IMR-90 (cell line): ENCODE results near the gene ZNF821. TPM values are rescaled to one million over a fixed set of nuclear protein-coding genes. Genes with fewer than 3 reads are reported as not detected.

ENCODE experiments used
- ATAC-seq: fragments of 200-7000 bp; cut with Tn5 transposase; 2 replicates; pipeline ENCODE4 v1.9.1; 2020; ENCODE audit warnings: low read depth, mild to moderate bottlenecking, moderate library complexity
- BruUV-seq: library from RNA; stranded (reverse); fragments of 400-500 nt; replicated peaks from 2 replicates; lab custom pipeline; 2021; lab: Mats Ljungman, UMichigan
- CTCF ChIA-PET: fragments of 300-600 bp; formaldehyde crosslinking; extraction: SDS; loops from one replicate; lab custom pipeline; 2021; ENCODE audit warnings: antibody characterized with exemption; lab: Yijun Ruan, JAX
- POLR2A ChIA-PET: fragments of 300-600 bp; sonication (Branson Sonifier 250); formaldehyde crosslinking; loops from one replicate; lab custom pipeline; 2022; ENCODE audit warnings: antibody characterized with exemption; ENCODE audit not compliant: unreplicated experiment; lab: Charles Lee
- DNase-seq: peaks from one replicate; pipeline ENCODE4 v3.0.0; 2013
- H2AFZ ChIP-seq: replicated peaks from 2 replicates; pipeline ENCODE3; 2013; ENCODE audit warnings: low read length, mild to moderate bottlenecking; ENCODE audit not compliant: poor library complexity
- H2AK5ac ChIP-seq: 2 replicates; pipeline ENCODE4 v1.6.1; 2013; ENCODE audit warnings: low read depth, low read length, inconsistent platforms
- H2AK9ac ChIP-seq: replicated peaks from 2 replicates; pipeline ENCODE3; 2013; ENCODE audit warnings: mild to moderate bottlenecking, low read depth, low read length, moderate library complexity; ENCODE audit not compliant: poor library complexity
- H2BK120ac ChIP-seq: 2 replicates; pipeline ENCODE4 v1.6.1; 2013; ENCODE audit warnings: low read depth, low read length, inconsistent platforms
- H2BK15ac ChIP-seq: 3 replicates; pipeline ENCODE4 v1.6.1; 2013; ENCODE audit warnings: low read depth, low read length, inconsistent platforms
- H2BK20ac ChIP-seq: 2 replicates; pipeline ENCODE4 v1.6.1; 2013; ENCODE audit warnings: low read depth, mild to moderate bottlenecking, inconsistent platforms, low read length, moderate library complexity
- H2BK5ac ChIP-seq: 2 replicates; pipeline ENCODE4 v1.6.1; 2013; ENCODE audit warnings: mild to moderate bottlenecking, low read depth, low read length, inconsistent platforms; ENCODE audit not compliant: poor library complexity, severe bottlenecking
- H3K14ac ChIP-seq: replicated peaks from 2 replicates; pipeline ENCODE4 v1.6.1; 2013; ENCODE audit warnings: low read depth, low read length, inconsistent platforms
- H3K18ac ChIP-seq: 2 replicates; pipeline ENCODE4 v1.6.1; 2013; ENCODE audit warnings: low read depth, low read length, control low read depth
- H3K23ac ChIP-seq: 2 replicates; pipeline ENCODE4 v1.6.1; 2013; ENCODE audit warnings: low read depth, low read length, inconsistent platforms
- H3K27ac ChIP-seq: 2 replicates; pipeline ENCODE4 v1.5.1; 2013; ENCODE audit warnings: mild to moderate bottlenecking, control low read depth, low read length; ENCODE audit not compliant: insufficient read depth
- H3K27me3 ChIP-seq: 2 replicates; pipeline ENCODE4 v1.6.1; 2013; ENCODE audit warnings: low read length; ENCODE audit not compliant: control insufficient read depth, insufficient read depth
- H3K36me3 ChIP-seq: 2 replicates; pipeline ENCODE4 v1.6.1; 2013; ENCODE audit warnings: low read length, mixed read lengths; ENCODE audit not compliant: control insufficient read depth, insufficient read depth
- H3K4ac ChIP-seq: 2 replicates; pipeline ENCODE4 v1.6.1; 2013; ENCODE audit warnings: low read depth, low read length, inconsistent platforms
- H3K4me1 ChIP-seq: 2 replicates; pipeline ENCODE4 v1.6.1; 2013; ENCODE audit warnings: low read length, mixed read lengths; ENCODE audit not compliant: control insufficient read depth, insufficient read depth
- H3K4me2 ChIP-seq: 2 replicates; pipeline ENCODE4 v1.6.1; 2013; ENCODE audit warnings: low read depth, mild to moderate bottlenecking, control low read depth, low read length, moderate library complexity
- H3K4me3 ChIP-seq: 2 replicates; pipeline ENCODE4 v1.5.1; 2013; ENCODE audit warnings: low read depth, mild to moderate bottlenecking, control low read depth, low read length, moderate library complexity; ENCODE audit not compliant: insufficient read depth
- H3K56ac ChIP-seq: 2 replicates; pipeline ENCODE4 v1.6.1; 2013; ENCODE audit warnings: low read length, inconsistent platforms; ENCODE audit not compliant: insufficient read depth; ENCODE audit errors: extremely low read depth
- H3K79me1 ChIP-seq, 2 experiments: 2 replicates each; pipeline ENCODE4 v1.6.1; 2013; ENCODE audit warnings: low read length in 2 of 2, inconsistent platforms in 1 of 2, low read depth in 1 of 2
- H3K9ac ChIP-seq: 2 replicates; pipeline ENCODE4 v1.6.1; 2013; ENCODE audit warnings: low read depth, low read length, control low read depth
- H3K9me1 ChIP-seq: 2 replicates; pipeline ENCODE4 v1.6.1; 2013; ENCODE audit warnings: low read length, inconsistent platforms; ENCODE audit not compliant: insufficient read depth
- H3K9me3 ChIP-seq: 2 replicates; pipeline ENCODE4 v1.6.1; 2013; ENCODE audit warnings: low read length; ENCODE audit not compliant: control insufficient read depth, insufficient read depth
- H4K20me1 ChIP-seq: 2 replicates; pipeline ENCODE4 v1.6.1; 2013; ENCODE audit warnings: low read length, inconsistent platforms; ENCODE audit not compliant: insufficient read depth
- H4K5ac ChIP-seq: 2 replicates; pipeline ENCODE4 v1.6.1; 2013; ENCODE audit warnings: mild to moderate bottlenecking, low read depth, low read length, control low read depth
- H4K8ac ChIP-seq, 2 experiments: 2 replicates each; pipeline ENCODE4 v1.6.1; 2013; ENCODE audit warnings: low read depth in 2 of 2, low read length in 2 of 2, control low read depth in 1 of 2, inconsistent platforms in 1 of 2
- H4K91ac ChIP-seq: 2 replicates; pipeline ENCODE4 v1.6.1; 2013; ENCODE audit warnings: low read depth, low read length, inconsistent platforms; ENCODE audit not compliant: insufficient read depth
- BHLHE40 ChIP-seq: fragments of 150-350 bp; IDR thresholded peaks from 2 replicates; pipeline ENCODE4 v1.6.1; 2016; ENCODE audit warnings: mild to moderate bottlenecking, low read depth, low read length
- CEBPB ChIP-seq: IDR thresholded peaks from 2 replicates; pipeline ENCODE4 v1.6.1; 2012; ENCODE audit warnings: low read depth, low read length, improper control_type of control experiment
- CHD1 ChIP-seq: IDR thresholded peaks from 2 replicates; pipeline ENCODE4 v1.6.1; 2012; ENCODE audit warnings: low read depth, low read length, improper control_type of control experiment
- FOS ChIP-seq: fragments of 150-350 bp; IDR thresholded peaks from 2 replicates; pipeline ENCODE4 v1.6.1; 2016; ENCODE audit warnings: low read depth, low read length
- MAFK ChIP-seq: IDR thresholded peaks from 2 replicates; pipeline ENCODE4 v1.6.1; 2012; ENCODE audit warnings: low read depth, low read length, improper control_type of control experiment
- MAZ ChIP-seq: IDR thresholded peaks from 2 replicates; pipeline ENCODE4 v1.6.1; 2012; ENCODE audit warnings: low read depth, mild to moderate bottlenecking, low read length, improper control_type of control experiment, moderate library complexity, borderline replicate concordance
- MXI1 ChIP-seq: IDR thresholded peaks from 2 replicates; pipeline ENCODE4 v1.6.1; 2012; ENCODE audit warnings: low read depth, mild to moderate bottlenecking, low read length, moderate library complexity, borderline replicate concordance
- NFE2L2 ChIP-seq: fragments of 150-350 bp; IDR thresholded peaks from 2 replicates; pipeline ENCODE4 v1.6.1; 2016; ENCODE audit warnings: low read depth, mild to moderate bottlenecking, low read length
- POLR2A ChIP-seq: IDR thresholded peaks from 2 replicates; pipeline ENCODE4 v1.6.1; 2012; ENCODE audit warnings: mild to moderate bottlenecking, low read depth, low read length
- RAD21 ChIP-seq: IDR thresholded peaks from 2 replicates; pipeline ENCODE4 v1.6.1; 2012; ENCODE audit warnings: low read length, improper control_type of control experiment
- RCOR1 ChIP-seq: IDR thresholded peaks from 2 replicates; pipeline ENCODE4 v1.6.1; 2012; ENCODE audit warnings: mild to moderate bottlenecking, low read length, improper control_type of control experiment; ENCODE audit not compliant: insufficient replicate concordance
- RFX5 ChIP-seq: IDR thresholded peaks from 2 replicates; pipeline ENCODE4 v1.8.0; 2012; ENCODE audit warnings: low read depth, mild to moderate bottlenecking, low read length, moderate library complexity
- SMC3 ChIP-seq: fragments of 150-350 bp; IDR thresholded peaks from 2 replicates; pipeline ENCODE4 v1.6.1; 2016; ENCODE audit warnings: low read depth, mild to moderate bottlenecking, antibody characterized with exemption, low read length, moderate library complexity
- USF2 ChIP-seq: fragments of 150-350 bp; IDR thresholded peaks from 2 replicates; pipeline ENCODE4 v1.6.1; 2017; ENCODE audit warnings: mild to moderate bottlenecking, antibody characterized with exemption, low read length, low read depth
- WGBS, 2 experiments: methylation state at CpG; one replicate each; pipeline versions ENCODE4 v1.1.5 to v1.1.7; 2013; ENCODE audit warnings: missing lambda C conversion rate in 2 of 2; ENCODE audit not compliant: insufficient read length in 1 of 2; ENCODE audit errors: extremely low coverage in 2 of 2; 5-methylcytosine and 5-hydroxymethylcytosine counted together
- dilution Hi-C: fragments of 300-500 bp; cut with HindIII; formaldehyde crosslinking; loops from one replicate; pipeline ENCODE4 v1.14.3; 2018; ENCODE audit warnings: low sequenced_read_pairs; ENCODE audit not compliant: unreplicated experiment
- in situ Hi-C: fragments of 300-500 bp; cut with MboI; formaldehyde crosslinking; loops from 3 replicates; pipeline ENCODE4 v1.14.3; 2019; ENCODE audit warnings: low sequenced_read_pairs, inconsistent platforms, mixed read lengths
- intact Hi-C: fragments of 100-400 bp; cut with micrococcal nuclease; formaldehyde crosslinking; loops from 2 replicates; pipeline ENCODE4 v1.10.0; 2022
- polyA plus RNA-seq, 3 experiments: library from polyadenylated mRNA; depleted of rRNA; stranded (reverse); fragments of >200 nt; gene quantifications; 2 replicates each; pipeline ENCODE4 v1.2.3, GENCODE V29; 2012; ENCODE audit warnings: low replicate concordance in 1 of 3
- total RNA-seq: library from RNA; depleted of rRNA; stranded (reverse); fragments of >200 nt; gene quantifications from 2 replicates; pipeline ENCODE4 v1.2.3, GENCODE V29; 2012
- TF ChIP-seq, protein P1 (sequence below): conservative IDR thresholded peaks from 2 replicates; pipeline ENCODE4 v1.5.1; 2012; ENCODE audit warnings: mild to moderate bottlenecking, low read depth, low read length, improper control_type of control experiment
- TF ChIP-seq, protein P2 (sequence below): fragments of 150-350 bp; IDR thresholded peaks from 2 replicates; pipeline ENCODE4 v1.6.1; 2016; ENCODE audit warnings: low read depth, mild to moderate bottlenecking, low read length, moderate library complexity, borderline replicate concordance

ZNF821 gene
- total and polyA plus RNA-seq, 2 of the 4 experiments (the other 2 are of a cell fraction), result 5.9 to 6.0 TPM

DNA sequence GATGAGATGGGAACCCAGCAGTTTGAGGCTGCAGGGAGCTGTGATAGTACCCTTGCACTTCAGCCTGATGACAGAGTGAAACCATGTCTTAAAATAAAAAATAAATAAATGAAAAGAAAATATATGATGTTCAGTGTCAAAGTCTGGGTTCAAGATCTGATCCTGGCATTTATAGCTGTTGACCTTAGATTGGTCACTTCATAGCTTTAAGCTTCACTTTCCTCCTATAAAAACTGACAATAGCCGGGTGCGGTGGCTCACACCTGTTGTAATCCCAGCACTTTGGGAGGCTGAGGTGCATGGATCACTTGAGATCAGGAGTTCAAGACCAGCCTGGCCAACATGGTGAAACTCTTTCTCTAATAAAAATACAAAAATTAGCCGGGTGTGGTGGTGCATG lies 5.2 kb upstream of the ZNF821 start:
- in situ Hi-C loops, result no loop called here
- TF ChIP-seq CEBPB, result no peak
- TF ChIP-seq, protein P1, sequence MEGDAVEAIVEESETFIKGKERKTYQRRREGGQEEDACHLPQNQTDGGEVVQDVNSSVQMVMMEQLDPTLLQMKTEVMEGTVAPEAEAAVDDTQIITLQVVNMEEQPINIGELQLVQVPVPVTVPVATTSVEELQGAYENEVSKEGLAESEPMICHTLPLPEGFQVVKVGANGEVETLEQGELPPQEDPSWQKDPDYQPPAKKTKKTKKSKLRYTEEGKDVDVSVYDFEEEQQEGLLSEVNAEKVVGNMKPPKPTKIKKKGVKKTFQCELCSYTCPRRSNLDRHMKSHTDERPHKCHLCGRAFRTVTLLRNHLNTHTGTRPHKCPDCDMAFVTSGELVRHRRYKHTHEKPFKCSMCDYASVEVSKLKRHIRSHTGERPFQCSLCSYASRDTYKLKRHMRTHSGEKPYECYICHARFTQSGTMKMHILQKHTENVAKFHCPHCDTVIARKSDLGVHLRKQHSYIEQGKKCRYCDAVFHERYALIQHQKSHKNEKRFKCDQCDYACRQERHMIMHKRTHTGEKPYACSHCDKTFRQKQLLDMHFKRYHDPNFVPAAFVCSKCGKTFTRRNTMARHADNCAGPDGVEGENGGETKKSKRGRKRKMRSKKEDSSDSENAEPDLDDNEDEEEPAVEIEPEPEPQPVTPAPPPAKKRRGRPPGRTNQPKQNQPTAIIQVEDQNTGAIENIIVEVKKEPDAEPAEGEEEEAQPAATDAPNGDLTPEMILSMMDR, result no peak
- TF ChIP-seq BHLHE40, result no peak
- TF ChIP-seq NFE2L2, result no peak
- no peak for TF ChIP-seq SMC3
- no peak for TF ChIP-seq RFX5
- TF ChIP-seq, protein P2, sequence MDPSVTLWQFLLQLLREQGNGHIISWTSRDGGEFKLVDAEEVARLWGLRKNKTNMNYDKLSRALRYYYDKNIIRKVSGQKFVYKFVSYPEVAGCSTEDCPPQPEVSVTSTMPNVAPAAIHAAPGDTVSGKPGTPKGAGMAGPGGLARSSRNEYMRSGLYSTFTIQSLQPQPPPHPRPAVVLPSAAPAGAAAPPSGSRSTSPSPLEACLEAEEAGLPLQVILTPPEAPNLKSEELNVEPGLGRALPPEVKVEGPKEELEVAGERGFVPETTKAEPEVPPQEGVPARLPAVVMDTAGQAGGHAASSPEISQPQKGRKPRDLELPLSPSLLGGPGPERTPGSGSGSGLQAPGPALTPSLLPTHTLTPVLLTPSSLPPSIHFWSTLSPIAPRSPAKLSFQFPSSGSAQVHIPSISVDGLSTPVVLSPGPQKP, result no peak
- no peak for TF ChIP-seq FOS
- no peak for TF ChIP-seq POLR2A
- no peak for TF ChIP-seq MAZ
- no peak for TF ChIP-seq USF2
- no peak for TF ChIP-seq MXI1
- TF ChIP-seq CHD1, result no peak
- no peak for TF ChIP-seq RCOR1
- no peak for TF ChIP-seq RAD21
- no peak for TF ChIP-seq MAFK
- no TSS peak for BruUV-seq
- no peak overlapping the region for H3K23ac ChIP-seq
- H3K9ac ChIP-seq, result no peak overlapping the region
- no peak for DNase-seq
- no peak overlapping the region for H2AK9ac ChIP-seq
- no peaks in the 10 kb centered on the region for H3K27me3 ChIP-seq
- H3K4me2 ChIP-seq, result no peak overlapping the region
- no peaks in the 10 kb centered on the region for H4K20me1 ChIP-seq
- ChIA-PET CTCF (no interaction called here), POLR2A (no interaction called here)
- no peak overlapping the region for H3K14ac ChIP-seq
- H3K4ac ChIP-seq, result no peak overlapping the region
- intact Hi-C loops, result no loop called here
- H3K4me3 ChIP-seq, result no peak overlapping the region
- no peak overlapping the region for H2BK120ac ChIP-seq
- no peak overlapping the region for H3K27ac ChIP-seq
- no peak overlapping the region for H3K18ac ChIP-seq
- H2BK5ac ChIP-seq, result no peak overlapping the region
- no peaks in the 10 kb centered on the region for H3K36me3 ChIP-seq
- H2BK15ac ChIP-seq, result no peak overlapping the region
- no peak overlapping the region for H3K56ac ChIP-seq
- no peak overlapping the region for H4K91ac ChIP-seq
- ATAC-seq, result no peak
- H2BK20ac ChIP-seq, result no peak overlapping the region
- no peaks in the 10 kb centered on the region for H3K9me1 ChIP-seq
- no peak overlapping the region for H4K8ac ChIP-seq
- no peaks in the 10 kb centered on the region for H3K4me1 ChIP-seq
- dilution Hi-C loops, result no loop called here
- no CpG with 5 or more reads among the region's 3 CpGs for WGBS, 2 experiments
- no peak overlapping the region for H2AK5ac ChIP-seq
- H2AFZ ChIP-seq, result no peak overlapping the region
- no peak overlapping the region for H4K5ac ChIP-seq
- H3K79me1 ChIP-seq, result no peaks in the 10 kb centered on the region; a peak in 2 of 4 replicates
- no peaks in the 10 kb centered on the region for H3K9me3 ChIP-seq
